ENCODE measurements around the gene ASB2. TPM values are rescaled to one million over a fixed set of nuclear protein-coding genes. Genes with fewer than 3 reads are reported as not detected.

ASB2 gene
- total RNA-seq, result 10 to 100 TPM; 21.3 to 24.0 TPM

GRCh38 chr14:93976477-93977057 is at the start of gene ASB2:
Gene ASB2, minus strand, starts transcription at chr14:93976570. Its CDS starts 12,031 bp downstream, at chr14:93964539.
- H3K36me3 Mint-ChIP-seq, result peaks cover 28% of the 10 kb centered on the region
- H3K9me3 Mint-ChIP-seq, result peaks cover 7% of the 10 kb centered on the region
- H3K4me3 Mint-ChIP-seq, result peak within 1 kb of the TSS; percentile 73
- POLR2A ChIA-PET, result interaction anchor here (1.2 to 12.4 kb wide), 3 partner anchors 10 to 37 kb away, joined by 3 to 190 read pairs (median 14); no protein-coding TSS in a partner anchor
- H3K4me1 Mint-ChIP-seq, result peaks cover 69% of the 10 kb centered on the region
- DNase-seq, result no peak
- H3K27me3 Mint-ChIP-seq, result no peaks in the 10 kb centered on the region
- peak within 1 kb of the TSS; percentile 87 for H3K27ac Mint-ChIP-seq
- ATAC-seq (ENCODE audit: low read depth), result peak; percentile 18

- Mint-ChIP-seq H3K4me3 (peak overlapping the region; percentile 73), H3K4me1 (peaks cover 37% of the 10 kb centered on the region), H3K27me3 (peaks cover 3% of the 10 kb centered on the region), H3K27ac (peak overlapping the region; percentile 60), H3K36me3 (no peaks in the 10 kb centered on the region), H3K9me3 (no peaks in the 10 kb centered on the region)
- POLR2A ChIA-PET, result interaction anchor here (0.9 to 1.3 kb wide), 3 partner anchors 14 to 86 kb away, joined by 6 to 7 read pairs (median 6); partner anchors contain the start of genes DDX24 and IFI27L1
- no peak for ATAC-seq (ENCODE audit: low read depth)
- no peak for DNase-seq
These were observed 49.4 kb upstream of the ASB2 start for GRCh38 chr14:94025720-94026119.

GRCh38 chr14:94024549-94024948 is 48.2 kb upstream of the ASB2 start:
- no peaks in the 10 kb centered on the region for H3K36me3 Mint-ChIP-seq
- H3K4me1 Mint-ChIP-seq, result peaks cover 41% of the 10 kb centered on the region
- peaks cover 11% of the 10 kb centered on the region for H3K27me3 Mint-ChIP-seq
- H3K4me3 Mint-ChIP-seq, result no peak overlapping the region
- POLR2A ChIA-PET, result no interaction called here
- DNase-seq, result no peak
- H3K27ac Mint-ChIP-seq, result no peak overlapping the region
- ATAC-seq (ENCODE audit: low read depth), result no peak
- H3K9me3 Mint-ChIP-seq, result no peaks in the 10 kb centered on the region

GRCh38 chr14:94022532-94023411 is 46.4 kb upstream of the ASB2 start:
- Mint-ChIP-seq H3K27ac (peak overlapping the region; percentile 4), H3K9me3 (no peaks in the 10 kb centered on the region), H3K4me1 (peaks cover 34% of the 10 kb centered on the region), H3K27me3 (peaks cover 20% of the 10 kb centered on the region), H3K4me3 (peak overlapping the region; percentile 52), H3K36me3 (no peaks in the 10 kb centered on the region)
- POLR2A ChIA-PET, result no interaction called here
- DNase-seq, result no peak
- ATAC-seq (ENCODE audit: low read depth), result no peak

GRCh38 chr14:94021416-94022157 is 45.2 kb upstream of the ASB2 start:
- ATAC-seq (ENCODE audit: low read depth) (no peak), DNase-seq (no peak)
- Mint-ChIP-seq H3K27me3 (peaks cover 26% of the 10 kb centered on the region), H3K36me3 (no peaks in the 10 kb centered on the region), H3K27ac (peak overlapping the region; percentile 54), H3K4me1 (peaks cover 34% of the 10 kb centered on the region), H3K4me3 (peak overlapping the region; percentile 52), H3K9me3 (no peaks in the 10 kb centered on the region)
- POLR2A ChIA-PET, result no interaction called here

GRCh38 chr14:94021001-94021400 is 44.6 kb upstream of the ASB2 start:
- H3K4me1 Mint-ChIP-seq, result peaks cover 32% of the 10 kb centered on the region
- no peak for ATAC-seq (ENCODE audit: low read depth)

GRCh38 chr14:94020267-94020666 is 43.9 kb upstream of the ASB2 start:
- POLR2A ChIA-PET, result no interaction called here
- Mint-ChIP-seq H3K36me3 (no peaks in the 10 kb centered on the region), H3K4me3 (no peak overlapping the region), H3K4me1 (peaks cover 29% of the 10 kb centered on the region), H3K27ac (no peak overlapping the region), H3K27me3 (peaks cover 34% of the 10 kb centered on the region), H3K9me3 (no peaks in the 10 kb centered on the region)
- DNase-seq (no peak), ATAC-seq (ENCODE audit: low read depth) (no peak)

More at GRCh38 chr14:94021001-94021400, 44.6 kb upstream of the ASB2 start:
- POLR2A ChIA-PET, result no interaction called here
- Mint-ChIP-seq H3K36me3 (no peaks in the 10 kb centered on the region), H3K9me3 (no peaks in the 10 kb centered on the region), H3K27me3 (peaks cover 28% of the 10 kb centered on the region), H3K27ac (peak overlapping the region; percentile 11), H3K4me3 (no peak overlapping the region)
- no peak for DNase-seq

GRCh38 chr14:94019329-94019728 is 43.0 kb upstream of the ASB2 start:
- Mint-ChIP-seq H3K4me3 (no peak overlapping the region), H3K36me3 (no peaks in the 10 kb centered on the region), H3K27me3 (peaks cover 39% of the 10 kb centered on the region), H3K4me1 (peaks cover 29% of the 10 kb centered on the region), H3K9me3 (no peaks in the 10 kb centered on the region), H3K27ac (no peak overlapping the region)
- no peak for ATAC-seq (ENCODE audit: low read depth)
- DNase-seq, result no peak
- POLR2A ChIA-PET, result no interaction called here

- POLR2A ChIA-PET, result no interaction called here
- Mint-ChIP-seq H3K27me3 (peaks cover 39% of the 10 kb centered on the region), H3K4me3 (no peak overlapping the region), H3K27ac (no peak overlapping the region), H3K36me3 (no peaks in the 10 kb centered on the region), H3K9me3 (no peaks in the 10 kb centered on the region), H3K4me1 (peaks cover 30% of the 10 kb centered on the region)
- ATAC-seq (ENCODE audit: low read depth), result no peak
- DNase-seq, result no peak
These were observed 41.9 kb upstream of the ASB2 start for GRCh38 chr14:94018308-94018707.

GRCh38 chr14:94016446-94016976 is 40.1 kb upstream of the ASB2 start:
- H3K36me3 Mint-ChIP-seq, result no peaks in the 10 kb centered on the region
- H3K4me3 Mint-ChIP-seq, result no peak overlapping the region
- H3K9me3 Mint-ChIP-seq, result no peaks in the 10 kb centered on the region
- POLR2A ChIA-PET, result no interaction called here
- peaks cover 23% of the 10 kb centered on the region for H3K4me1 Mint-ChIP-seq
- ATAC-seq (ENCODE audit: low read depth) (no peak), DNase-seq (no peak)
- no peak overlapping the region for H3K27ac Mint-ChIP-seq
- peaks cover 41% of the 10 kb centered on the region for H3K27me3 Mint-ChIP-seq

- peaks cover 24% of the 10 kb centered on the region for H3K4me1 Mint-ChIP-seq
- no peaks in the 10 kb centered on the region for H3K36me3 Mint-ChIP-seq
- peaks cover 40% of the 10 kb centered on the region for H3K27me3 Mint-ChIP-seq
- ATAC-seq (ENCODE audit: low read depth), result no peak
- POLR2A ChIA-PET, result no interaction called here
- no peak overlapping the region for H3K4me3 Mint-ChIP-seq
- H3K27ac Mint-ChIP-seq, result no peak overlapping the region
- H3K9me3 Mint-ChIP-seq, result no peaks in the 10 kb centered on the region
- no peak for DNase-seq
These were observed 38.9 kb upstream of the ASB2 start for GRCh38 chr14:94015223-94015622.

GRCh38 chr14:94014382-94014781 is 38.0 kb upstream of the ASB2 start:
- DNase-seq, result no peak
- no peak overlapping the region for H3K4me3 Mint-ChIP-seq
- peaks cover 36% of the 10 kb centered on the region for H3K27me3 Mint-ChIP-seq
- H3K4me1 Mint-ChIP-seq, result peaks cover 30% of the 10 kb centered on the region
- POLR2A ChIA-PET, result no interaction called here
- no peak overlapping the region for H3K27ac Mint-ChIP-seq
- no peaks in the 10 kb centered on the region for H3K9me3 Mint-ChIP-seq
- H3K36me3 Mint-ChIP-seq, result no peaks in the 10 kb centered on the region
- ATAC-seq (ENCODE audit: low read depth), result no peak

GRCh38 chr14:94011795-94012194 is 35.4 kb upstream of the ASB2 start:
- ATAC-seq (ENCODE audit: low read depth), result peak; percentile 80
- Mint-ChIP-seq H3K4me1 (peaks cover 49% of the 10 kb centered on the region), H3K27me3 (peaks cover 23% of the 10 kb centered on the region), H3K9me3 (no peaks in the 10 kb centered on the region), H3K36me3 (no peaks in the 10 kb centered on the region), H3K4me3 (peak overlapping the region; percentile 69), H3K27ac (peak overlapping the region; percentile 74)
- POLR2A ChIA-PET, result interaction anchor here (1.5 to 2.1 kb wide), 3 partner anchors 14 to 52 kb away, joined by 5 to 7 read pairs (median 7); partner anchors contain the start of gene OTUB2
- DNase-seq, result no peak
